HG02943 (cell line): ENCODE results near the gene GARIN3.
"Not testable (repeated sequence)": the region's sequence is repeated elsewhere in the genome, so short reads cannot be mapped to it uniquely, and the experiment has no call there.

Experiments used
- ATAC-seq: cut with Tn5 transposase; IDR thresholded peaks from one replicate; pipeline ENCODE4 v1.9.1; 2021; ENCODE audit warnings: mild to moderate bottlenecking, low read depth, moderate library complexity; ENCODE audit not compliant: unreplicated experiment

Gene GARIN3

DNA sequence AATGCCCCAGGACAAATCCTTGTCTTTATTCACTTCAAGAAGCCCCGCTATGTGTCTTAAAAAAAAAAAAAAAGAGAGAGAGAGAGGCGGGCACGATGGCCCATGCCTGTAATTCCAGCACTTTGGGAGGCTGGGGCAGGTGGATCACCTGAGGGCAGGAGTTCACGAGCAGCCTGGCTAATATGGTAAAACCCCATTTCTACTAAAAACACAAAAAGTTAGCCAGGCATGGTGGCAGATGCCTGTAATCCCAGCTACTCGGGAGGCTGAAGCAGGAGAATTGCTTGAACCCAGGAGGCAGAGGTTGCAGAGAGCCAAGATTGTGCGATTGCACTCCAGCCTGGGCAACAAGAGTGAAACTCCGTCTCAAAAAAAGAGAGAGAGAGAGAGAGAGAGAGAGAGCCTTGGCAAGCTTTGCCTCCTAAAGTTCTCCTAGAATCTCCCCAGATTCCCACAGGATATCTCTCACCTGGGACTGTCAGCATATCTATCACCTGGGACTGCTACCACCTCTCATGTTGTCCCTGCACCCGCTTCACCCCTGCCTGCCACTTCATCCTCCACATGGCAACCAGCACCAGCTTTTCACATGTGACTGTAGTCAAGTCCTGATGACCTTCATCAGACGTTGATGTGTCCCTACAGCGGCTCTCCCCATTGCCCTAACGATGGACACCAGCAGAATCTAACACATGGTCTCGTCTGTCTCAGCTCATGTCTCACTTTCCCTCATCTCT, 20.4 kb upstream of the GARIN3 start:
- ATAC-seq, result no peak

DNA sequence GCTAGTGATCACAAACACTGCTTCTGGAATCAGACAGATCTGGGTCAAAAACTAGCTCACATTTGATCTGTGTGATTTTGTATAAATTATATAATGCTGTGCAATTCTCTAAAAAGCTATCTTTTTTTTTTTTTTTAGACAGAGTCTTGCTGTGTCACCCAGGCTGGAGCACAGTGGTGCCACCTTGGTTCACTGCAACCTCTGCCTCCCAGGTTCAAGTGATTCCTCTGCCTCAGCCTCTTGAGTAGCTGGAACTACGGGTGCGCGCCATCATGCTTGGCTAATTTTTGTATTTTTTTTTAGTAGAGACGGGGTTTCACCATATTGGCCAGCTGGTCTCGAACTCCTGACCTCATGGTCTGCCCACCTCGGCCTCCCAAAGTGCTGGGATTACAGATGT, 19.1 kb upstream of the GARIN3 start:
- ATAC-seq, result not testable (repeated sequence)

DNA sequence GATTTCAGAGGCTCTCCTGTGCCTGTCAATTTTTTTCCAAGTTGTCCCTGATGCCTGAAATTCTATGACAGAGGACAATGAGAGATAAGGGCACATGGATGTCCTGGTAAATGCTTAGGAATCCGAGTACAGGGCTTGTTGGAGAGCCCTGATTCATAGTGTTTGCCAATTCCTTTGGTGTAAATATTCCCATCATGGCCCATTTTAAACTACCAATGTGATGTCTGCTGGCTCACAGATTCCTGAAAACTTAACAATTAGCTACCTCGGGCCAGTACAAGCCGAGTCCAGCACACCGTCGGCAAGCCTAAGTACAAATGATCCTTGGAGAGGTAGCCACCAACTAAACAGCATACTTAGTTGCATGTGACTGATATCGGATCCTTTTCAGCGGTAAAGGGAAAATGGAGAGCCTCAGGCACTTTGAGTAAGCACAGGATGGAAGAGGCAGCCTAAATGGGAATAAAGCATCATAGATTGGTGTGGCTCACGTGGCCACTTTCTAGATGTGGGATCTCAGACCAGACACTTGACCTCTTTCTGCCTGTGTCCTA, 18.1 kb upstream of the GARIN3 start:
- no peak for ATAC-seq

- ATAC-seq, result no peak
These were observed 16.2 kb upstream of the GARIN3 start for GRCh38 chr5:157182143-157182757.

- ATAC-seq, result no peak
These were observed 14.6 kb upstream of the GARIN3 start, which contains the start of gene ITK for GRCh38 chr5:157180374-157181264. TSS of gene ITK (plus strand) at chr5:157180840. CDS start at chr5:157180978, 138 bp downstream.

GRCh38 chr5:157178966-157179365, 12.9 kb upstream of the GARIN3 start:
- no peak for ATAC-seq

GRCh38 chr5:157177953-157178352, 11.9 kb upstream of the GARIN3 start:
- no peak for ATAC-seq

- no peak for ATAC-seq
These were observed 9.1 kb upstream of the GARIN3 start for GRCh38 chr5:157175071-157175612.

- peak; percentile 96 for ATAC-seq
These were observed 6.3 kb upstream of the GARIN3 start for GRCh38 chr5:157172403-157172802.

DNA sequence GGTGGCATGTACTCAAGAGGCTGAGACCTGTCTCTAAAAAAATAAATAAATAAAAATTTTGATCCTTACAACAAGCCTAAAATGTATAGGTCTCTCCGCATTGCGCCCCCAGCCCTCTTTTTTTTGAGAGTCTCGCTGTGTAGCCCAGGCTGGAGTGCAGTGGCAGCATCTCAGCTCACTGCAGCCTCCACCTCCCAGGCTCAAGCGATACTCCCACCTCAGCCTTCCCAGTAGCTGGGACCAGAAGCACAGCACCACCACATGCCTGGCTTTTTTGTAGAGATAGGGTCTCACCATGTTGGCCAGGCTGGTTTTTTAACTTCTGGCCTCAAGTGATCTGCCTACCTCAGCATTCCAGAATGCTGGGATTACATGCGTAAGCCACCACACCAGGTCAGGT, 2.2 kb upstream of the GARIN3 start:
- no peak for ATAC-seq

DNA sequence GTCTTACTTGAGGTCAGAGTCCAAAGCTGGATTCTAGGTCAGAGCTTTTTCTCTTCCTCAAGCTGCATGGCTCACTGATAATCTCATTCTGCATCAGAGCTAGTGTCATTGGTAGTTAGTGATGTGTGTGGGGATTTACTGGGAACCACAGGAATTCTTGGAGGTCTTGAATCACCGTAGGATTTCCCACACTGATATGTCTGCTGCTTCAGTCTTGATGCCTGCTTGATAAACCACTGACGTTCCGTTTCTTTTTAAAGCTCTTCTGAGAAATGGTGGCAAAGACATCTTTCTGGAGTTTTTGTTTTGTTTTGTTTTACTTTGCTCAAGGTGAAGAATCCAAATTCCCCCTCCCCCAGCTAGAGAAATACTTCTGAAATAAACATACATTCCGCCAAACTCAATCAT, 1.2 kb upstream of the GARIN3 start:
- ATAC-seq, result no peak

DNA sequence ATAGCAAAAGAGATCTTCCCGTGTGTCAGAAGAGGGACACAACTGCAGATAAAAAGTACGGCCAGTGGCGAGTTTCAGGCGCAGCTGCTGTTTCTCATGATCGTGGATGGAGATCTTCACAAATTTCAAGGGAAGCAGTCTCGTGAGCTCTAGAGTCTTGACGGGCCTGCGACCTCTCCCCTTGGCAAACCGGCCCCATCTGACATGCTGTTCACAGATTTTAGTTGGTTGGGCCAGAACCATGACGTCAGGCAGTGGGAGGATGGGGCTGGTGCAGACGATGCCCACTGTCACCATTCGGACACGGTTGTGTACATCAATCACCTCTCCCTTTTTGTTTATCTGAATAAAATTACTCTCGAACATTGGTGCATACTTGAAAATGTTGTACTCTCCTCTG, 396 bp downstream of the GARIN3 start:
- ATAC-seq, result no peak

DNA sequence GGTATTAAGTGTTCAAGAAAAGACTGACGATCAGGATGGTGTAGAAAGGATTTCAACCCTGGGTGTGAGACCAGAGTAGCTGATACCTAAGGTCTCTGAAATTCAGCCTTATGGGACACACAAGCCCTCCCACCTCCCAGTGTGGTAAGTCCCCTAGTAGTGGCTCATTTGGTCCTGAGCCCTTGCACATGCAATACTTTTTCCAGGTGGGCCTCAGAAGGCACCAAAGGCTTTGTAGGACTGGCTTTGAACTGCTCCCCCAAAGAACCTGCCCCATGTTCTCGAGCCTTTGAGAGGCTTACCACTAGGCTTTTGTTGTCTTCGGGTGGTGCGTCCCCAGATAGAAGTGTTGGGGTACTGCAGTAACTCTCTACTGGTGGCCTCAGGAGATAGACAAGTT, 803 bp downstream of the GARIN3 start:
- ATAC-seq, result no peak

DNA sequence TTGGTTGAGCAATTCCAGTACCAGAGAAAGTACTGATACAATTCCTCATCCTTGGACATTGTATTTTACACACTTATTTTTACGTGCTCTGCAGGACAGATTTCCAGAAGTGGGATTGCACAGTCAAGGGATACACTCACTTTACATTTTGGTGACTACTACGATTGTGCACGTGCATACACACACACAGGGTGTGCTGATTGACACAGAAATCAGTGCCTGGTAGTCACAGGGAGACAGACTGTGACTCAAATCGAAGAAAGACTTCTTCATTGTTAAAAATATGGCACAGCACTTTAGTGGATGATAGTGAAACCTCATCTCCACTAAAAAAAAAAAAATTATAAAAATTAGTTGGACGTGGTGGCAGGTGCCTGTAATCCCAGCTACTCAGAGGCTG, 1.5 kb downstream of the GARIN3 start:
- ATAC-seq, result no peak

- no peak for ATAC-seq
These were observed 3.0 kb downstream of the GARIN3 start for GRCh38 chr5:157162919-157163510.

DNA sequence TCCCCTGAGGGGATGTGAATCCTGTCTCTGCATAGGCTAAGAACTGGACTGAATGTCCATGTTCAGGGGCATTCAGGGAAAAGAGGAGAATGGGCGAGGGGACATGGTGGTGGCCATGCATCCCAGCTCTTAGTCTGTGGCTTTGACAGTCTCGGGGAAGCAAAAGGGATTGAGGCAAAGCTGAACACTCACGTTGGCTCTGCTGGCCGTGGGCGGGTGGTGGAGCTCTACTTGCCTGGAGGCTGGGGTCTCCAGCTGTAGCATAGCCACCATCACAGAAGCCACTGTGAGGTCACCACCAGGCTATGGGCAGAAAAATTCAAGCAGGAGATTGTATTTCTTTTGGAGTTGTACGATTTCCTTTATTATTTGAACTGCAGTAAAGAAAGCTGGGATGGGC, 4.1 kb downstream of the GARIN3 start:
- ATAC-seq, result no peak

- ATAC-seq, result no peak
These were observed 6.1 kb downstream of the GARIN3 start for GRCh38 chr5:157160001-157160400.

DNA sequence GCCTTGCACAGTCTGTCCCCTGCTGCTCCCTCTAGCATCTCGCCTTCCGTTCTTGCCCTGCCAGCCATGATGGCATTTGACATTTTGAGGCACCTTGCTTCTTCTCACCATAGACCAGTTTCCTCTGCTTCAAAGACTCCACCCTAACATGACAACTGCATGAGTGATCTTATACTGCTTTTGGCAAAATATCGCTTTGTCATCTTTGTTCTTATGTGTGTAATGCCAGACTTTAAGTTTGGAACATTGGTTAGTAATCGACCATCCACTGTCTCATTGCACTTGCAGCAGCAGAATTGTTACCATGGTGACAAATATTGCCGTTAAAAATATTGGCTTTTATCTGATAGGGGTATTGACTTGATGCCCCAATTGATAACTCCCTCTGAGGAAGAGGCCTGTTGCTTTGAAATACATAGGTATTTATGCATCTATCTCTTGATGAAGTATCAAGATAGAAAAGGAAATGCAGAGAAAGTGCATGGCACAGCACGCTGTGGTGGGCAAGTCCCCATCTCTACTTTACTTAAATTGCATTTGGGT, 6.8 kb downstream of the GARIN3 start:
- no peak for ATAC-seq

DNA sequence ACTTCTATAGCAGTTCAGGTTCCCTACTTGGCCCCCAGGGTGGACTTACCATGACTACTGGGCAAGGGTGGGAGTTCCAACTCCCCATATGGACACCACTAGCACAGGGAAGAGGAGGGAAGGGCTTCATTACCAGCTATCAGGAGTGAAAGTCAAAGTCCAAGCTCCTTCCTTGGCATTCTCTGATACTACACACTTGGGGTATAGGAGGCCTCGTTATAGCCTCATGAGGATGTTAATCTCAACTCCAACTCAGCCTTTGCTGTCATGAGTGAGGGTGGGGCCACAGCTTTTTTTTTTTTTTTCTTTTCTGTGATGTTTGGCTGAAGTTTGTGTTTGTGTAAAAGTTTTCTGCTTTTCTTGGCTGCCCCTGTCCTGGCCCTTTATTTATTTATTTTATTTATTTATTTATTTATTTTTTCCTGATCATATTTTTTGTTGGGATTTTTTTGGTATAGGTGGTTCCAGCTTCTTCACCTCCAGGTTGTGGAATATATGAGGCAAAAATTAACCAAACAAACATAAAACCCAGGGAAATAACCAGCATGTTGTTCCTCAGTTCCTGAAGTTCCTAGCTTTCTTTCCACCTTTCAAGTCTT, 8.7 kb downstream of the GARIN3 start:
- no peak for ATAC-seq

GRCh38 chr5:157155297-157155696, 10.8 kb downstream of the GARIN3 start:
- no peak for ATAC-seq
